ENCODE results near the gene STAC.

STAC gene

GRCh38 chr3:36480911-36481648 is 100.8 kb downstream of the STAC start:
- no peak for TF ChIP-seq FOXP2 (optimal IDR thresholded peaks at IDR 0.05; ENCODE audit: borderline replicate concordance, extremely low read depth, extremely low read length, insufficient read depth)
- TF ChIP-seq TAF1 (IDR thresholded peaks at IDR 0.05; ENCODE audit: borderline replicate concordance, insufficient read depth, low read length): no peak
- TF ChIP-seq POLR2AphosphoS5 (IDR thresholded peaks at IDR 0.05; ENCODE audit: low read depth, low read length): no peak
- TF ChIP-seq SIN3A (IDR thresholded peaks at IDR 0.05; ENCODE audit: borderline replicate concordance, insufficient read depth, low read length): no peak

GRCh38 chr3:36482256-36482655 is 102.0 kb downstream of the STAC start:
- TF ChIP-seq, protein P1, sequence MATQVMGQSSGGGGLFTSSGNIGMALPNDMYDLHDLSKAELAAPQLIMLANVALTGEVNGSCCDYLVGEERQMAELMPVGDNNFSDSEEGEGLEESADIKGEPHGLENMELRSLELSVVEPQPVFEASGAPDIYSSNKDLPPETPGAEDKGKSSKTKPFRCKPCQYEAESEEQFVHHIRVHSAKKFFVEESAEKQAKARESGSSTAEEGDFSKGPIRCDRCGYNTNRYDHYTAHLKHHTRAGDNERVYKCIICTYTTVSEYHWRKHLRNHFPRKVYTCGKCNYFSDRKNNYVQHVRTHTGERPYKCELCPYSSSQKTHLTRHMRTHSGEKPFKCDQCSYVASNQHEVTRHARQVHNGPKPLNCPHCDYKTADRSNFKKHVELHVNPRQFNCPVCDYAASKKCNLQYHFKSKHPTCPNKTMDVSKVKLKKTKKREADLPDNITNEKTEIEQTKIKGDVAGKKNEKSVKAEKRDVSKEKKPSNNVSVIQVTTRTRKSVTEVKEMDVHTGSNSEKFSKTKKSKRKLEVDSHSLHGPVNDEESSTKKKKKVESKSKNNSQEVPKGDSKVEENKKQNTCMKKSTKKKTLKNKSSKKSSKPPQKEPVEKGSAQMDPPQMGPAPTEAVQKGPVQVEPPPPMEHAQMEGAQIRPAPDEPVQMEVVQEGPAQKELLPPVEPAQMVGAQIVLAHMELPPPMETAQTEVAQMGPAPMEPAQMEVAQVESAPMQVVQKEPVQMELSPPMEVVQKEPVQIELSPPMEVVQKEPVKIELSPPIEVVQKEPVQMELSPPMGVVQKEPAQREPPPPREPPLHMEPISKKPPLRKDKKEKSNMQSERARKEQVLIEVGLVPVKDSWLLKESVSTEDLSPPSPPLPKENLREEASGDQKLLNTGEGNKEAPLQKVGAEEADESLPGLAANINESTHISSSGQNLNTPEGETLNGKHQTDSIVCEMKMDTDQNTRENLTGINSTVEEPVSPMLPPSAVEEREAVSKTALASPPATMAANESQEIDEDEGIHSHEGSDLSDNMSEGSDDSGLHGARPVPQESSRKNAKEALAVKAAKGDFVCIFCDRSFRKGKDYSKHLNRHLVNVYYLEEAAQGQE (IDR thresholded peaks at IDR 0.05; ENCODE audit: insufficient read depth in 1 of 2, low read depth in 2 of 2, low read length in 2 of 2): no peak
- TF ChIP-seq FOXP2 (optimal IDR thresholded peaks at IDR 0.05; ENCODE audit: borderline replicate concordance, extremely low read depth, extremely low read length, insufficient read depth) (no peak), TAF1 (IDR thresholded peaks at IDR 0.05; ENCODE audit: borderline replicate concordance, insufficient read depth, low read length) (no peak), POLR2AphosphoS5 (IDR thresholded peaks at IDR 0.05; ENCODE audit: low read depth, low read length) (no peak), SIN3A (IDR thresholded peaks at IDR 0.05; ENCODE audit: borderline replicate concordance, insufficient read depth, low read length) (no peak)

DNA sequence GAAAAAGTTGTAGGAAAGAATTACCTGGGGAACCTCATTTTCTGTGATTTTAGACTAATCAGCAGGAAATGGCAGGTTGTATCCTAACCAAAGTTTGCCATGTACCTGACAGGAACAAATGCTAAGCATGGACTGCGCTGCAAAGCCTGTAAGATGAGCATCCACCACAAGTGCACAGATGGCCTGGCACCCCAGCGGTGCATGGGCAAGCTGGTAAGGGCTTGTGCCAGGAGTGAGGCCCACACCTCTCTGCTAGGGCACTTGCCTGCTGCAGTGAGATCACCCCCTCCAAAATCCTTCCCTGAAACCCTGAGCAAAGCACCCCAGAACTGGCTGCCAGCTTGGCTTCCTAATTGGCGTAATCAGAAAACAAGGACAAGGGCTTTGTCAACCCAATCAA is 102.6 kb downstream of the STAC start:
- no peak for TF ChIP-seq POLR2AphosphoS5 (IDR thresholded peaks at IDR 0.05; ENCODE audit: low read depth, low read length)
- TF ChIP-seq SIN3A (IDR thresholded peaks at IDR 0.05; ENCODE audit: borderline replicate concordance, insufficient read depth, low read length): no peak
- TF ChIP-seq FOXP2 (optimal IDR thresholded peaks at IDR 0.05; ENCODE audit: borderline replicate concordance, extremely low read depth, extremely low read length, insufficient read depth): no peak
- TF ChIP-seq, protein P1 (IDR thresholded peaks at IDR 0.05; ENCODE audit: insufficient read depth in 1 of 2, low read depth in 2 of 2, low read length in 2 of 2): no peak
- TF ChIP-seq TAF1 (IDR thresholded peaks at IDR 0.05; ENCODE audit: borderline replicate concordance, insufficient read depth, low read length): no peak

GRCh38 chr3:36483709-36484108 is 103.4 kb downstream of the STAC start:
- TF ChIP-seq POLR2AphosphoS5 (IDR thresholded peaks at IDR 0.05; ENCODE audit: low read depth, low read length): no peak
- no peak for TF ChIP-seq FOXP2 (optimal IDR thresholded peaks at IDR 0.05; ENCODE audit: borderline replicate concordance, extremely low read depth, extremely low read length, insufficient read depth)
- TF ChIP-seq, protein P1 (IDR thresholded peaks at IDR 0.05; ENCODE audit: insufficient read depth in 1 of 2, low read depth in 2 of 2, low read length in 2 of 2): no peak
- TF ChIP-seq TAF1 (IDR thresholded peaks at IDR 0.05; ENCODE audit: borderline replicate concordance, insufficient read depth, low read length): no peak
- no peak for TF ChIP-seq SIN3A (IDR thresholded peaks at IDR 0.05; ENCODE audit: borderline replicate concordance, insufficient read depth, low read length)

- TF ChIP-seq SIN3A (IDR thresholded peaks at IDR 0.05; ENCODE audit: borderline replicate concordance, insufficient read depth, low read length) (no peak), POLR2AphosphoS5 (IDR thresholded peaks at IDR 0.05; ENCODE audit: low read depth, low read length) (no peak), TAF1 (IDR thresholded peaks at IDR 0.05; ENCODE audit: borderline replicate concordance, insufficient read depth, low read length) (no peak), FOXP2 (optimal IDR thresholded peaks at IDR 0.05; ENCODE audit: borderline replicate concordance, extremely low read depth, extremely low read length, insufficient read depth) (no peak)
- TF ChIP-seq, protein P1 (IDR thresholded peaks at IDR 0.05; ENCODE audit: insufficient read depth in 1 of 2, low read depth in 2 of 2, low read length in 2 of 2): no peak
These were observed 104.1 kb downstream of the STAC start for GRCh38 chr3:36484386-36484785.
